D721Med (cell line): ENCODE measurements around the gene RAMP2.

Experiments used
- DNase-seq: peaks from one replicate; pipeline ENCODE4 v3.0.0; 2011; ENCODE audit warnings: low spot score; ENCODE audit not compliant: insufficient read length
- FAIRE-seq: peaks from 2 replicates; lab custom pipeline; 2011; peaks lifted over from hg19 to GRCh38; lab: Jason Lieb, UNC
- CTCF ChIP-seq: IDR thresholded peaks from 2 replicates; pipeline ENCODE4 v1.5.1; 2012; ENCODE audit warnings: mild to moderate bottlenecking, control low read depth; ENCODE audit not compliant: insufficient read depth; ENCODE audit errors: missing control alignments

RAMP2 gene

GRCh38 chr17:42797067-42798007 lies 36.3 kb downstream of the RAMP2 start:
- no peak for TF ChIP-seq CTCF
- FAIRE-seq (no peak), DNase-seq (no peak)

GRCh38 chr17:42798011-42798382 lies 37.0 kb downstream of the RAMP2 start:
- DNase-seq (no peak), FAIRE-seq (no peak)
- TF ChIP-seq CTCF = no peak

GRCh38 chr17:42798383-42799380 lies 37.7 kb downstream of the RAMP2 start, which contains the start of the genes CNTD1 and COA3:
Gene CNTD1 (plus strand): TSS chr17:42798861. CDS start chr17:42799068, 207 bp downstream.
Gene COA3 (minus strand): TSS chr17:42798704. CDS start chr17:42798681, 23 bp downstream.
- DNase-seq = peak; percentile 84
- no peak for TF ChIP-seq CTCF
- no peak for FAIRE-seq

GRCh38 chr17:42803074-42803883 lies 42.3 kb downstream of the RAMP2 start:
- DNase-seq (no peak), FAIRE-seq (no peak)
- no peak for TF ChIP-seq CTCF

GRCh38 chr17:42804918-42805367 lies 43.9 kb downstream of the RAMP2 start:
- DNase-seq = no peak
- no peak for TF ChIP-seq CTCF
- no peak for FAIRE-seq

- DNase-seq (no peak), FAIRE-seq (no peak)
- no peak for TF ChIP-seq CTCF
Observed at GRCh38 chr17:42806249-42806648, 45.2 kb downstream of the RAMP2 start.
